Endometrial microvascular endothelial cells (primary cell): ENCODE data around the gene MYOZ3. TPM values are rescaled to one million over a fixed set of nuclear protein-coding genes. Genes with fewer than 3 reads are reported as not detected.

Experiments
- in situ Hi-C: cut with HindIII; loops from 2 replicates; pipeline ENCODE4 v1.10.0; 2017; ENCODE audit warnings: low sequenced_read_pairs, low pct_unique_long_range_greater_than_20kb; ENCODE audit errors: inconsistent ontology term
- total RNA-seq: library from RNA; depleted of rRNA; stranded (reverse); fragments of >200 nt; gene quantifications from one replicate; pipeline ENCODE4 v1.2.3, GENCODE V29; 2015; ENCODE audit errors: inconsistent ontology term

Gene MYOZ3, protein sequence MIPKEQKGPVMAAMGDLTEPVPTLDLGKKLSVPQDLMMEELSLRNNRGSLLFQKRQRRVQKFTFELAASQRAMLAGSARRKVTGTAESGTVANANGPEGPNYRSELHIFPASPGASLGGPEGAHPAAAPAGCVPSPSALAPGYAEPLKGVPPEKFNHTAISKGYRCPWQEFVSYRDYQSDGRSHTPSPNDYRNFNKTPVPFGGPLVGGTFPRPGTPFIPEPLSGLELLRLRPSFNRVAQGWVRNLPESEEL
- 0.09 TPM for total RNA-seq

DNA sequence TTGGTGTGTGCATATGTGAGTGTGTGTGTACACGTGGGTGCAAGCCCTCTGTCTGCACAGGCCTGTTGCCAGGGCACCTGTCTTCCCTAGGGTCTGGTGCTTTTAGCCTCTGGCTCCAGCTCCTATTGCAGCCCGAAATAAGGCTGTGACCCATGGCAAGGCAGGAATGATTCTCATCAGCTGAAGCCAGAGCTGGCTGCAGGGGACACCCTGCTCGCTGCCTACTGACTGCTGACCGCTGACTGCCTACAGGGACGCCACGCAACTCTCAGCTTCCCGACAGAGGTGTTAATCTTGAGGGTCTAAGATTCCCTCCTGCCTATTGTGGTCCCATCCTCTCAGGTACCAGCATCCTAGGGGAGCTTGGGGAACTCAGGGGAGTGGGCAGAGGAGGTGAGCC is at the start of gene MYOZ3:
TSS of gene MYOZ3 (plus strand) at position 166 of the 400 bp plus-strand sequence. CDS start 1,691 bp downstream, outside the sequence.
- in situ Hi-C loops = loop anchor here (25.0 kb wide), 2 partner anchors 199 to 349 kb away; partner anchors contain the start of gene ARSI

DNA sequence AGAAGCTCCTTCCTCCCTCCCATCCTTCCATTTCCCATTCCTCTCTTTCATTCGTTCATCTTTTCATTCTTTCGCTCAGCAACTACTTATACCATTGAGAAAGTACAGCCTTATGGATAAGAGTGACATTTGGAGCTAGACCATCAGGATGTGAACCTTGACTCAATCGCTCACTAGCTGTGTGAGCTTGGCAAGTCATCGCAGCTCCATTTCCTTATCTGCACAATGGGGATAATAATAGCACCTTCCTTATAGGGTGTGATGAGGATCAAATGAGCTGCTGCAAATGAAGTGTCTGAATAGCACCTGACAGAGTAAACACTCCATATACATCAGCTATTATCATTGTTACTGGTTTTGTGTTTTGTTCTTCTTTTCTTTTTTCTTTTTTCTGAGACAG is 48.6 kb upstream of the MYOZ3 start:
- in situ Hi-C loops = no loop called here

DNA sequence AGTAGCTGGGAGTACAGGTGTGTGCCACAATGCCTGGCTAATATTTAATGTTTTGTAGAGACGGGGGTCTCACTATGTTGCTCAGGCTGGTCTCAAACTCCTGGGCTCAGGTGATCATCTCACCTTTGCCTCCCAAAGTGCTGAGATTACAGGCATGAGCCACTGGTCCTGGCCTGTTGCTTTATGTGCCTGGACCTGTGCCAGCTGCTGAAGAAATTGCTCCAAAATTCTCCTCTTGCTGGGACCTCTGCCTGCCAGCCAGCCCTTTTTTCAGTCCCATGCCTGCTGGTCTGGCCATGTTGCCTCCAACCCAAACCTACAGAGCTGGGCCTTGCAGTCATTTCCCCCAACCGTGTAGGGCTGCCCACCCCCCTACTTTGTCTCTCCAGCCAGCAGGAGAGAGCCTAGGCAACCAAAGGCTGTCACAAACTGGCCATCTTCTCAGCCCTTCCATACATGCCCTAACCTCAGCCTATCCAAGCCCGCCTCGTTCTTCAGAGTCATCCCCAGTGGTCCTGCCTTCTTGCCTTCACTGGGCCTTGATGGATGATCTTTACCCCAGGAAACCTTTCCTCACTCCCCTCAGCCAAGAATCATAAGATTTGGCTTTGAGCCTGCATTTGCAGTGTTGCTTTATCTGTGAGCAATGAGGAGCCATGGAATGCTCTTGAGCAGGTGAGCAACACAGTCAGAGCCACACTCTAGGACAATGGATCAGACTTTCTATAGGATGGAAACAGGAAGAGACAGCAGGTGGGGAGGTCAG is 48.0 kb upstream of the MYOZ3 start:
- in situ Hi-C loops = no loop called here

DNA sequence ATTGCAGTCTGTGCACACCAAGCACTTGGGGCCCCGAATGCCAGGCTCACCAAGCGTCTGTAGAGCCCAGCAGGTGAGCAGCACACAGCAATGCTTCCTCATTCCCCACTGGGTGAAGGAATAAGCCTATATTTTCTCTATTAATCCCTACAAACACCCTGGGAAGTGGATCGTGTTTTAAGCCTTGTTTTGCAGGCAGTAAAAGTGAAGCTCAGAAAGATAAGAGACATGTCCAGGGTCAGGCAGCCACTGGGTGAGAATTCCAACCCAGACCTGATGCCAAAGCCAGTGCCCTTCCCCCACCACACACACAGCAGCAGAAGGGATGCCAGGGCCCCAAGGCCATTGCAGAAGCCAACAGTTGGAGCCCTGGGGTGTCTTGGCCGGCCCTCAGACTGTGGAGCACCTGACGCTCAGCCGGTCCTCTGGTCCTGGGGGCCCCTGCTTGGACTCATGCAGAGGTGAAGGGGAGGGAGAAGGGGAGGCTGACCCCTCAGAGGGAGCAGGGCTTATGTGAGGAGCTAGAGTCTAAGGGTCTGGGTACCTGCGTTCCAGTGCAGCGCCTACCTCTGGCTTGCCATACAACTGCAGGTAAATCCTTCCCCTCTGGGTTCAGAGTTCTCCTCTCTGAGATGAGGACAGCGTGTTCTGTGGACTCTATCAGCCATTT is 46.9 kb upstream of the MYOZ3 start:
- in situ Hi-C loops = no loop called here

DNA sequence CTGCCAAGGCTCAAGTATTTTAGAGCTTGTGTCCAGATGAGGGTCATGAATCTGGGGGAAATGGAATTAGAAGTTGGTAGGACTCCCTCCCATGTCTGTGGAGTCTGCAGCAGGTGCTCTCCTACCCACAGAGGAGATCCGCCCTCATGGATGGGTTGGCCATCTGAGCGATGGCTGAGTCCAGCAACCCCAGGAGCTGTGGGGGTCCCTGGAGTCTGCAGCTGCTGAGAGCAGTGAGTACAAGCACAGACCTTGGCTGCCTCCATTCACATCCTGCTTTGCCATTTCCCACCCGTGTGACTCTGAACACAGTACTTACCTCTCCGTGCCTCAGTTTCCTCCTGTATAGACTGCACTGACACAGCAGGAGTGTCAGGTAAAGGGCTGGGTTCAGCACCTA is 46.4 kb upstream of the MYOZ3 start:
- in situ Hi-C loops = no loop called here

DNA sequence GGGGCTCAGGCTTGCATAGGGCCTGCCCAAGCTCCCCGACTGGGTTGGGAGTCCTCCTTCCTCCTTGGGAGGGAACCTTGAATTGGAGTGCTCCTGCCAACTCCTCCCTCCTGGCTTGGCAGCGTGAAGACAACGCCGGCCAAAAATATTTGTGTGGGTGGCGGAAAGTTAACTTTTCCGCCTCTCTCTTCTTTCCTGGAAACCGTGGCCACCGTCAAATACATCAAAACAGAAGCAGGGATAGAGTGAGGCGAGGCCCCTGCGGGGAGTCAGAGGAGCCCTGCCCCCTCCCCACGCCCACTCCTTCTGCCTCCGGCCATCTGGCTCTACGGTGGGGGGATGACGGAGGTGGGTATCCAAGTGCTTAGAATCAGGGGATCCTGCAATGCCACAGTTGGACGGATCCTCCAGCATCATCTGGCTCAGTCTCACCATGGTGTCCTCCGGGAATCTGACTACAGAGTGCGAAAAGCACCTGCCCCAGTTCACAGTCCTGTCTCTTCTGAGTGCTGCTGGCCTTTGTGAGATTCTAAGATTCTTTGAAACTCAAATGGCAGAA is 45.8 kb upstream of the MYOZ3 start:
- in situ Hi-C loops = no loop called here

DNA sequence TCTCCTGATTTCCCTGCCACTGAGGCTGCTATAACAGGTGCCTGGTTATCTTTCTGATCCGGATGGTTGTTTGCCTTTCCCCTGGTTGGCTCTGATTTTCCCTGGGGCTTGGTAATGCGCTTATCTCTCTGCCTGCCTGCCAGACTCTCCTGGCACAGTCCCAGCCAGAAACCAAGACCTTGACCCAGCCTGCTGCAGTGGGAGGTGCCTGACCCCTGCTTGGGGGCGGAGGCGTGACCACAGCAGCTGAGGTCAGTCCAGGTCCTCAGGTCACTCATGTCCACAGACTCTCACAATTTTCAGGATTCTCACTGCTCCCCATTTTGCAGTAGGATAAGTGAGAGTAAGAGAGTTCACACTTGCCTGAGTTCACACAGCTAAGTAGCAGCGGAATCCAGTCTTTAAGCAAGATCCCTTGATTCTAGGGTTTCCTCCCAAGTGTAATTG is 45.0 kb upstream of the MYOZ3 start:
- in situ Hi-C loops = no loop called here

DNA sequence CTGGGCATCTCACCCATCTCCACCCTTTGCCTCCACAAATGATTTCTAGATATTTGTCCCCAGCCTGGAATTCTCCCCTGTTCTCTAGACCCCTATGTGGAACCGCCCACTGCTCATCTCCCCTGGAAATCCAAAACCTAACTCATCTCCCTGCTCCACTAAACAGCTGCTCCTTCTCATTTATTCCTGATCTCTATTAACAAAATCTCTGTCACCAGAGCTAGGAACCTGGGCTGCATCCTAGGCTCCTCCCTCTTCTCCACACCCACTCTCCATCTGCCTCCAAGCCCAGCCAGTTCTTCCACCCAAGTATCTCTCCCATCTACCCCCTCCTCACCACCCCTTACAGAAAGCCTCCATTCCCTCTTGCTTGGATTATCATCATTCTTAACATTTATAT is 44.5 kb upstream of the MYOZ3 start:
- in situ Hi-C loops = no loop called here

DNA sequence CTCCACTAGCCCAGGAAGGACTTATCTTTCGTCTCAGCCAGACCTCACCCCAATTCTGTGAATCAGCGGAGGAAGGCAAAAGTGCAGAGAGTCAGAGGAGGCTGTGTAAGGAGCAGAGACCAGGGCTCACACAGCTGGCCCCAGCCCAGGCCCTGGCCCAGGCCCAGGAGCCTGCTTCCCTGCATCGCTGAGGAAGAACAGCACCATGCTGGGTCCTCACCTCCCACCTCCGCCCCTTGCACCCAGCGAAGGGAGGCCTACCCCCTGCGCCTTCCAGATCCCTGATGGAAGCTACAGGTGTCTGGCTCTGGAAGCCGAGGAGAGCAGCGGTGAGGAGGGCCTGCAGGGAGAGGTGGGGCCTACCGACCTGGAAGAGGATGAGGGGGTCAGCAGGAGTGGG is 42.9 kb upstream of the MYOZ3 start:
- in situ Hi-C loops = no loop called here

DNA sequence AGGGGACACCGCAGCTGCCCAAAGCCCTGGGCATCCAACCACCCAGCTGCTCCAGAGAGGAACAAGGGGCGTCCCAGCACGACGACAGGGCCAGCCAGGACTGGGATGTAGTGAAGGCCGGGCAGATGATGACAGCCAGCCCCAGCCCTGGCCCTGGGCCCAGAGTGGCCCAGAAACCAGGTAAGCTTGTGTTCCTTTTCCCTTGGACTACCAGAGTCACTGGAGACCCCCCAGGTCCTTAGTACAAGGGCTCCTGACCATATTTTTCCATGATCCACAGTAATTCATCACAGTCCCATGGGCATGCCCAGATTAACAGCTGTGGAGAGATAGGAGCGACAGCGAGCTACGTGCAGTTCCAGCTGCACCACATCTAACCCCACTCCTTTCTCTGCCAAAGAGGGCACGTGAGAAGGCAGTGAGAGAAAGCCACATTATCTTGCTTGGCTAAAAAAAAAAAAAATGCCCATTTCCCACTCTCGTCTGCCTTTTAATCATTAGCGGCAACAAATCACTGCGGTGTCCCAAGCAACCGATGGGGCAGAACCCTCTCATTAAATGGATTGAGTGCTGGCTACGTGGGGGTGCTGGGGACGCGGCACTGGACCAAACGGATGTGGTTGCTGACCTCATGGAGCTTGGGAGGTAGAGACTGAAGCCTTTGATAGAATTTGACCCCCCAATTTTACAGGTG is 42.3 kb upstream of the MYOZ3 start:
- in situ Hi-C loops = no loop called here

DNA sequence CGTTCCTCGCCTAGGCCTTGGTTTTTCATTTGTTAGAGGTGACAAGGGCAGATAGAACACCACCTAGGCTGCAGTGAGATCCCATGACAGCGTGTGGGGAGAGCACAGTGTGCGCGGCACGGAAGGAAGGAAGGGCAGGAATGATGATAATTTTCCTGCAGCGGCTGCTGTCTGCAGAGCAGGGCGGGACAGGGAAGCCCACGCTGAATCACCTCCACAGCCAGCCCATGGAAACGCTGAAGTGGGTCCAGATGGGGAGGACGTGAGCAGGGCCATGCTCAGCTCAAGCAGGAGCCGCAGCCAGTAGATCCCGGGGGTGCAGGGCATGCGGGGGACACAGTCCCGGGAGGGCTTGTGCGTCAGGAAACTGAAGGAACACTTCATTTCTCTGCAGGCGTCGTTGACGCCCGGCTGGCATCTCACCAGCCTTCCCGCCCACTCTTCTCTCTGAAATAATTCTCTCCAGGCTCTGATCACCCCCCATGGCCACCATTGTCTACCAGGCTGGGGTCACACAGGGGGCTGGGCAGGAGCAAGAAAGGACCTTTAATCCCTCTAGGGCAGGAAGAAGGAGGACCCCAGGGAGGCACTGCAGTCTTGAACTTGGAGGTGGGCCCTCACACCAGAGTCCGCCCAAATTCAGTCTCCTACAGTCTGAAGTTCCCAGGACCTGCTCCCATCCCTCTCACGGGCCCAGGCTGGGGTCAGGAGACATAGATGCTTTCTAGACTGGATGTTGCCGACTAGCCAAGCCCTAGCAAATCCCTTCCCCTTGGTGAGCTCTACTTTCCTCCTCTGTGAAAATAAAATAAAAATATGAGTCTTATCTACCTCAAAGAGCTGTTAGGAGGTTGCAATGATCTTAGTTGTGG is 41.5 kb upstream of the MYOZ3 start:
- in situ Hi-C loops = no loop called here

DNA sequence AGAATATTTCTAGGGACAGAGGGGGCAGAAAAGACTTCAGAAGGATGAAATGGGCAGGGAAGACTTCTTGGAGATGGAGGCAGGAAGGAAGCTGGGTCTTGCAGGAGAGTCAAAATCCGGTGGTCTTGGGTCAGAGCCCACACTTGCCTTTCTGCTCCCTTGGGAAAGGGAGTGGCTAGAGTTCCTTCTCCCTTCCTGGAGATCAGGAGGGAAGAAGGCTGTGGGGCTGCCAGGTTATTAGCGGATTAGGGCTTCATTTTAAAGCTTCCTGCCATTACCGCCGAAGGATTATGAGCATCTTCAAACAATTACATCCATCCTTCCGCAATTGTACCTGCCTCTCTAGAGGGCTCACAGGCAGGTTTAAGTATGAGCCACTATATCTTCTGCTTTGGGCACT is 39.8 kb upstream of the MYOZ3 start:
- in situ Hi-C loops = no loop called here

DNA sequence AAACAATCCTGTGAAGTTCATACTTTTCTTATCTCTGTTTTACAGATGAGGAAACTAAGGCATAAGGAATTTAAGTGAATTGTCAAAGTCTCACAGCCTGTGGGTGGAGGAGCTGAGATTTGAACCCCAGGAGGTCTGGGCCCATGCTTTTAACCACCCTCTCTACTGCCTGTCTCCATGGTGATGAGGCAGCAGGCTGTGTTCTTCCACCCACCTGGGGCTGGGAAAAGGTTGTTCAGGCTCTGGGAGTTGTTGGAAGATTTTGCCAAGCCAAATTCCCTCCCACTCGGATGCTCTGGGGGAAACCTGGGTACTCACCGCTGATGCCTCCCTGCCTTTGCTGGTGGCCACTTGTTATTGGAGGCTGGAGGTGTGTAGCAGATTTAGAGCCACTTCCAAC is 38.9 kb upstream of the MYOZ3 start:
- in situ Hi-C loops = no loop called here

DNA sequence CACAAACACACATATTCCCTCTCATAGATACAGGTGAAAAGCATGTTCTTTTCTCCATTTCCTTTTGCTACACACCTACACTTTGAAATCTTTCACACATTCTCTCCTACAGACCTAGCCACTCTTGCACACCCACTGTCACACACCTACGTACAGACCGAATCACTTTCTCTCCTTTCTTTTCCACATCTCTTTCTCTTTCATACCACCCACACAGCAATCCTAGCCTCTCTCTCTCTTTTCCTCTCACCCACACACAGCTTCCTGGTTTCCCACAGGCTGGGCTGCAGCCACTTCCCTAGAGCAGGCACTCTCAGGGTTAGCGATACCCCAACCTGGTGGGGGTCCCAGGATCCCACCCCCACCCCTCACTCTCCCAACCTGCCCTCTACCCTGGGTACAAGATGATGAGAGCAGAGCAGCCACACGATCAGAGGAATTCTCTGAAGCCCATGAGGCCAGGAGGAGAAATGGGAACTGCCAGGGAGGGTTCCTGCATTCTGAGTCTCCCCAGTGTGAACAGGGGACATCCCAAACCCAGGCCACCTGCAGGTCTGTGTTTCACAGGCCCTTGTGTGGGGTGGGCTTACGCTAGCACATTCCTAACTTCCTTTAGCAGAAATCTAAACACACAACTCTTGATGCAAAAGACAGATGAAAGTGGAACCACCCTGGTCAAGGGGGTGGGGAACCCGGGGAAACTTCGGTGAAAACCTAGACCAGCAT is 37.7 kb upstream of the MYOZ3 start:
- in situ Hi-C loops = no loop called here

DNA sequence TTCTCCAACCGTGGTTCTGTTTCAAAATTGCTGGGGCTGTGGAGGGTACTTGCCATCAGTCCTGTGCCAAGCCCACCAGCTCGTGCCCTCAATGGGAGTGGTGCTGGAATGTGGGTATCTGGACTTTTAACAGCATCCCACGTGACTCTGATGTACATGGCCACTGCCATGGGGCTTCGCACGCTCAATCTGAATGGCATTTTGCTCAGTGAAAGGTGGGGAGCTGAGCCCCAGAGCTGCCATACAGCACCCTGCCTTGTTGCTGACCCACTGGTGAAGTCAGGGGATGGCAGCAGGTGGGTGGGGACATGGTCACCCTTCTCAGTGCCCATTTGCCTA is 37.2 kb upstream of the MYOZ3 start:
- in situ Hi-C loops = no loop called here

DNA sequence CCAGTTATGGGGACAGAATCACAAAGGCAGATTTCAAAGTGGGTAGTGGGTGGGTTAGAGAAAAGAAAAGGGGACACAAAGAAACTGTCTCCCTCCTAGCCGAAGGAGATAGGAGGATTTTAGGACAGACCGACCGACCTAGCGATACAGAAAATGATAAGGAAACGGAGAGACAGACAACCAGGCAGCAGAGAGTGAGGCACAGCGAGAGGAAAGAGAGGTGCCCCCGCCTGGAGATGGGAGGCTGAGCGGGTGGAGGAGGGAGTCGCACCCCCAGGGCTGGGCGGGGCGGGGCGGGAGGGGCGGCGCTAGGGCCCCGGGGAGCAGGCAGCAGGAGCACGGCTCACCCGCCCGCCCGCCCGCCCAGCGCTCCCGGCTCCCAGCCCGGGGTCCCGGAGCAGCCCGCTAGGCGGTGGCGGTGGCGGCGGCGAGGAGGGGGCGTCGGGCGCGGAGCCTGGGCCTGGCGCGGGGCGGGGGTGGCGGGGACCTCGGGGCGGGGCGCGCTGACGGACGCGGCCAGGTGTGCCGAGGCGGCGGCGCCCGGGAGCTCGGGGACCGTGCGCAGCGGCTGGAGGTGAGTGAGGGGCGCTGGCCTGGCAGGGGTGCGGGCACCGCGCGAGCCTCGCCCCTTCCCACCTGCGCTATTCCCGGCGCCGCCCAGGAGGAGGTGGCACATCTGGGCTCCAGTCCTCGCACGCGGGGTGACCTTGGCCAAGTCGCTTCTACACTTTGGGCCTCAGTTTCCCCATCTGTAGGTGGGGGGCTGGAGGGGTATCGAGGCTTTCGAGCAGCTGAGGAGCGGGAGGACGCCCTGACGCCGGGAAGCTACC is 36.5 kb upstream of the MYOZ3 start:
- in situ Hi-C loops = no loop called here

DNA sequence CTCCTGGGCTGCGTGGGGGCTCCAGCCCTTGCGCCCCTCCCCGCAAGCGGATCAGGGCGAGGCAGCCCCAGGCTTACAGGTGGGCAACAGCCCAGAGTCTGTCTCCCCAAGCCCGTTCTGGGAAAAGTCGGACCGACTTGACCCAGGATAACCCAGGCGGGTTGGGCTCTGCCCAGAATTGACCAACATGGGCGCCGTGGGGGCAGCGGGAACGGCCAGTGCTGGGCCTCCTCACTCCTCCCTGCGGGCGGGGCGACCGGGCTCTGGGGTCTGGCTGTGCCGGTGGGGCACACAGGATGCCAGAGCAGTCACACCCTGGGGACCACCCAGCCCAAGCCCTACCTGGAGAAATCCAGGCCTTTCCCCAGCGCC is 35.9 kb upstream of the MYOZ3 start:
- in situ Hi-C loops = no loop called here
